ENCODE measurements around the gene FOXN1. TPM values are rescaled to one million over a fixed set of nuclear protein-coding genes. Genes with fewer than 3 reads are reported as not detected.
A peak's percentile ranks its signal among the peaks of the same experiment; 100 is the strongest.

The FOXN1 gene
- total RNA-seq, 1 experiment from 2014 or later, result not detected

- TF ChIP-seq EZH2phosphoT487 (IDR thresholded peaks at IDR 0.05; ENCODE audit: borderline replicate concordance, low read length), result no peak
- TF ChIP-seq, protein P1, sequence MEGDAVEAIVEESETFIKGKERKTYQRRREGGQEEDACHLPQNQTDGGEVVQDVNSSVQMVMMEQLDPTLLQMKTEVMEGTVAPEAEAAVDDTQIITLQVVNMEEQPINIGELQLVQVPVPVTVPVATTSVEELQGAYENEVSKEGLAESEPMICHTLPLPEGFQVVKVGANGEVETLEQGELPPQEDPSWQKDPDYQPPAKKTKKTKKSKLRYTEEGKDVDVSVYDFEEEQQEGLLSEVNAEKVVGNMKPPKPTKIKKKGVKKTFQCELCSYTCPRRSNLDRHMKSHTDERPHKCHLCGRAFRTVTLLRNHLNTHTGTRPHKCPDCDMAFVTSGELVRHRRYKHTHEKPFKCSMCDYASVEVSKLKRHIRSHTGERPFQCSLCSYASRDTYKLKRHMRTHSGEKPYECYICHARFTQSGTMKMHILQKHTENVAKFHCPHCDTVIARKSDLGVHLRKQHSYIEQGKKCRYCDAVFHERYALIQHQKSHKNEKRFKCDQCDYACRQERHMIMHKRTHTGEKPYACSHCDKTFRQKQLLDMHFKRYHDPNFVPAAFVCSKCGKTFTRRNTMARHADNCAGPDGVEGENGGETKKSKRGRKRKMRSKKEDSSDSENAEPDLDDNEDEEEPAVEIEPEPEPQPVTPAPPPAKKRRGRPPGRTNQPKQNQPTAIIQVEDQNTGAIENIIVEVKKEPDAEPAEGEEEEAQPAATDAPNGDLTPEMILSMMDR (conservative IDR thresholded peaks at IDR 0.05; ENCODE audit: low read depth, low read length), result no peak
- no peak for TF ChIP-seq EZH2 (IDR thresholded peaks at IDR 0.05; ENCODE audit: low read length, unreplicated experiment)
- H3K9me2 ChIP-seq (replicated peaks; ENCODE audit: low read length), result no peaks in the 10 kb centered on the region
- no peak overlapping the region for H2AFZ ChIP-seq (ENCODE audit: low read length)
- intact Hi-C loops (cut with micrococcal nuclease), result loop anchor here (1.0 to 10.0 kb wide), 2 partner anchors 46 to 135 kb away; partner anchors contain the start of gene SLC46A1
- ChIA-PET POLR2A (ENCODE audit: unreplicated experiment) (no interaction called here), CTCF (no interaction called here)
- H3K9me3 ChIP-seq (ENCODE audit: low read length), result no peaks in the 10 kb centered on the region
- H3K4me3 ChIP-seq (ENCODE audit: low read length), result no peak overlapping the region
- H3K4me1 ChIP-seq (ENCODE audit: insufficient read depth, low read length), result peaks cover 4% of the 10 kb centered on the region; the same call in 1 of the 2 replicates
- no TSS peak for BruUV-seq (replicated peaks)
- no peak overlapping the region for H3K4me2 ChIP-seq (ENCODE audit: low read length)
- no peak overlapping the region for H3K9ac ChIP-seq (ENCODE audit: low read length)
- ATAC-seq (no peak), DNase-seq (no peak)
- no peaks in the 10 kb centered on the region for H4K20me1 ChIP-seq (ENCODE audit: low read length)
- no peaks in the 10 kb centered on the region for H3K36me3 ChIP-seq (ENCODE audit: low read depth, low read length)
- H3K79me2 ChIP-seq (ENCODE audit: low read length), result no peaks in the 10 kb centered on the region
- no peak overlapping the region for H3K27ac ChIP-seq (ENCODE audit: low read length)
- no peaks in the 10 kb centered on the region for H3F3A ChIP-seq (ENCODE audit: low read length, unreplicated experiment)
- no peaks in the 10 kb centered on the region for H3K27me3 ChIP-seq (ENCODE audit: low read length)
Measured at GRCh38 chr17:28540231-28540630, 34.1 kb downstream of the FOXN1 start.

GRCh38 chr17:28541439-28541838 lies 35.3 kb downstream of the FOXN1 start:
- intact Hi-C loops (cut with micrococcal nuclease), result loop anchor here (10.0 kb wide), 1 partner anchor 137 kb away; the partner anchor contains the start of gene SLC46A1
- CTCF ChIA-PET, result no interaction called here

More at GRCh38 chr17:28541439-28541838, 35.3 kb downstream of the FOXN1 start:
- H3K27me3 ChIP-seq (ENCODE audit: low read length), result no peaks in the 10 kb centered on the region
- H3K4me3 ChIP-seq (ENCODE audit: low read length), result no peak overlapping the region
- no peak overlapping the region for H3K4me2 ChIP-seq (ENCODE audit: low read length)
- H3K36me3 ChIP-seq (ENCODE audit: low read depth, low read length), result no peaks in the 10 kb centered on the region
- peak; percentile 84 for ATAC-seq
- H2AFZ ChIP-seq (ENCODE audit: low read length), result no peak overlapping the region
- no peaks in the 10 kb centered on the region for H4K20me1 ChIP-seq (ENCODE audit: low read length)
- no peak overlapping the region for H3K27ac ChIP-seq (ENCODE audit: low read length)
- peak; percentile 63 for DNase-seq
- POLR2A ChIA-PET (ENCODE audit: unreplicated experiment), result no interaction called here
- BruUV-seq (replicated peaks), result no TSS peak
- H3K79me2 ChIP-seq (ENCODE audit: low read length), result no peaks in the 10 kb centered on the region
- no peaks in the 10 kb centered on the region for H3K9me2 ChIP-seq (replicated peaks; ENCODE audit: low read length)
- H3K9me3 ChIP-seq (ENCODE audit: low read length), result no peaks in the 10 kb centered on the region
- H3F3A ChIP-seq (ENCODE audit: low read length, unreplicated experiment), result no peaks in the 10 kb centered on the region
- no peak for TF ChIP-seq EZH2 (IDR thresholded peaks at IDR 0.05; ENCODE audit: low read length, unreplicated experiment)
- TF ChIP-seq, protein P1 (conservative IDR thresholded peaks at IDR 0.05; ENCODE audit: low read depth, low read length), result no peak
- TF ChIP-seq EZH2phosphoT487 (IDR thresholded peaks at IDR 0.05; ENCODE audit: borderline replicate concordance, low read length), result no peak
- H3K4me1 ChIP-seq (ENCODE audit: insufficient read depth, low read length), result peaks cover 4% of the 10 kb centered on the region; the same call in 1 of the 2 replicates
- no peak overlapping the region for H3K9ac ChIP-seq (ENCODE audit: low read length)

All from PC-3 (cell line).